Brain microvascular endothelial cell (primary cell): ENCODE results near the gene TPD52L2.

Experiments
- DNase-seq: peaks from one replicate; pipeline ENCODE4 v3.0.0-alpha.2; 2020
- H3K27ac ChIP-seq: fragments of 250-450 bp; sonication (Bioruptor Pico); 2 replicates; pipeline ENCODE4 v1.5.1; 2020; ENCODE audit warnings: mild to moderate bottlenecking, moderate library complexity
- H3K27me3 ChIP-seq: fragments of 250-450 bp; sonication (Bioruptor Pico); replicated peaks from 2 replicates; pipeline ENCODE4 v1.5.1; 2020; ENCODE audit warnings: mild to moderate bottlenecking
- H3K36me3 ChIP-seq: fragments of 250-450 bp; sonication (Bioruptor Pico); replicated peaks from 2 replicates; pipeline ENCODE4 v1.5.1; 2020; ENCODE audit warnings: mild to moderate bottlenecking
- H3K4me3 ChIP-seq: 2 replicates; pipeline ENCODE4 v1.5.1; 2011; ENCODE audit warnings: low read depth, mild to moderate bottlenecking, control low read depth, low read length, moderate library complexity
- CTCF ChIP-seq: IDR thresholded peaks from 2 replicates; pipeline ENCODE4 v1.5.1; 2011; ENCODE audit warnings: low read depth, mild to moderate bottlenecking, moderate library complexity, low read length, control low read depth, inconsistent platforms; ENCODE audit errors: missing control alignments
- in situ Hi-C: cut with HindIII; loops from 2 replicates; pipeline ENCODE4 v1.10.0; 2017; ENCODE audit warnings: low sequenced_read_pairs, low pct_ligation_motif_present

The TPD52L2 gene

GRCh38 chr20:63855363-63856097, 9.5 kb upstream of the TPD52L2 start:
- TF ChIP-seq CTCF, result no peak
- H3K27ac ChIP-seq, result no peak overlapping the region
- DNase-seq, result no peak
- in situ Hi-C loops, result no loop called here
- H3K27me3 ChIP-seq, result no peaks in the 10 kb centered on the region
- no peaks in the 10 kb centered on the region for H3K36me3 ChIP-seq
- peak overlapping the region; percentile 20 for H3K4me3 ChIP-seq

- no peaks in the 10 kb centered on the region for H3K36me3 ChIP-seq
- in situ Hi-C loops, result no loop called here
- H3K27me3 ChIP-seq, result no peaks in the 10 kb centered on the region
- no peak overlapping the region for H3K27ac ChIP-seq
- TF ChIP-seq CTCF, result no peak
- no peak overlapping the region for H3K4me3 ChIP-seq
- DNase-seq, result no peak
Observed at GRCh38 chr20:63856098-63856511, 9.0 kb upstream of the TPD52L2 start.

- H3K27ac ChIP-seq, result no peak overlapping the region
- H3K36me3 ChIP-seq, result peaks cover 14% of the 10 kb centered on the region
- in situ Hi-C loops, result no loop called here
- H3K4me3 ChIP-seq, result no peak overlapping the region
- DNase-seq, result no peak
- no peak for TF ChIP-seq CTCF
- no peaks in the 10 kb centered on the region for H3K27me3 ChIP-seq
Observed at GRCh38 chr20:63857764-63858392, 7.2 kb upstream of the TPD52L2 start.

- H3K27ac ChIP-seq, result no peak overlapping the region
- in situ Hi-C loops, result no loop called here
Observed at GRCh38 chr20:63858393-63859165, 6.5 kb upstream of the TPD52L2 start.

GRCh38 chr20:63859166-63859699, 5.8 kb upstream of the TPD52L2 start:
- H3K36me3 ChIP-seq, result peaks cover 14% of the 10 kb centered on the region
- H3K4me3 ChIP-seq, result no peak overlapping the region
- TF ChIP-seq CTCF, result no peak
- in situ Hi-C loops, result no loop called here
- no peaks in the 10 kb centered on the region for H3K27me3 ChIP-seq
- no peak for DNase-seq
- no peak overlapping the region for H3K27ac ChIP-seq

More at GRCh38 chr20:63858393-63859165, 6.5 kb upstream of the TPD52L2 start:
- DNase-seq, result peak; percentile 45
- TF ChIP-seq CTCF, result peak; percentile 74
- Histone ChIP-seq H3K27me3 (no peaks in the 10 kb centered on the region), H3K4me3 (no peak overlapping the region), H3K36me3 (peaks cover 14% of the 10 kb centered on the region)
